KG1 (cell line): Measurements from ENCODE around the gene EXOC4.
"Not testable (repeated sequence)": the region's sequence is repeated elsewhere in the genome, so short reads cannot be mapped to it uniquely, and the experiment has no call there.

Experiments used
- DNase-seq: peaks from one replicate; lab custom pipeline; 2025; lab: John Stamatoyannopoulos, UW

EXOC4 gene

GRCh38 chr7:133252858-133253518, at the start of gene EXOC4:
Gene EXOC4 (plus strand): TSS chr7:133253078.
- peak; percentile 72 for DNase-seq

DNA sequence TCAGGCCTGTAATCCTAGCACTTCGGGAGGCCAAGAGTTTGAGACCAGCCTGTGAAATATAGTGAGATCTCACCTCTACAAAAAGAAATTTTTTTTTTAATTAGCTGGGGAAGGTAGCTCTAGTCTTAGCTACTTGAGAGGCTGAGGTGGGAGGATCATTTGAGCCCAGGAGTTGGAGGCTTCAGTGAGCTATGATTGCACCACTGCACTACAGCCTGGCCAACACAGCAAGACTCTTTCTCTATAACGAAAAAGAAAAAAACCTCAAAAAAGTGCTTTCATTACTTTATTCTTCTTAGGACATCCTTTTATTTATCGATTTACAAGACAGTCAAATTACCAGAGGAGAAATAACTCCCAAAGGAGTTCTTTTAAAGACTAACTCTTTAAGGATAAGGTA, 49.4 kb upstream of the EXOC4 start:
- no peak for DNase-seq

GRCh38 chr7:133207687-133208086, 45.2 kb upstream of the EXOC4 start:
- DNase-seq: no peak

DNA sequence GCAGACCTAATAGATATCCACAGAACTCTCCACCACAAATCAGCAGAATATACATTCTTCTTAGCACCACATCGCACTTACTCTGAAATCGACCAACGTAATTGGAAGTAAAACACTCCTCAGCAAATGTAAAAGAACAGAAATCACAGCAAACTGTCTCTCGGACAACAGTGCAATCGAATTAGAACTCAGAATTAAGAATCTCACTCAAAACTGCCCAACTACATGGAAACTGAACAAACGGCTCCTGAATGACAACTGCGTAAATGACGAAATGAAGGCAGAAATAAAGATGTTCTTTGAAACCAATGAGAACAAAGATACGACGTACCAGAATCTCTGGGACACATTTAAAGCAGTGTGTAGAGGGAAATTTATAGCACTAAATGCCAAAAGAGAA, 42.1 kb upstream of the EXOC4 start:
- not testable (repeated sequence) for DNase-seq

DNA sequence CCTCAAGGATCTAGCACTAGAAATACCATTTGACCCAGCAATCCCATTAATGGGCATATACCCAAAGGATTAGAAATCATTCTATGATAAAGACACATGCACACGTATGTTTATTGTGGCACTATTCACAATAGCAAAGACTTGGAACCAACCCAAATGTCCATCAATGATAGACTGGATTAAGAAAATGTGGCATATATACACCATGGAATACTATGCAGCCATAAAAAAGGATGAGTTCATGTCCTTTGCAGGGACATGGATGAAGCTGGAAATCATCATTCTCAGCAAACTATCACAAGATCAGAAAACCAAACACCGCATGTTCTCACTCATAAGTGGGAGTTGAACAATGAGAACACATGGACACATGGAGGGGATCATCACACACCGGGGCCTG, 39.1 kb upstream of the EXOC4 start:
- not testable (repeated sequence) for DNase-seq

GRCh38 chr7:133217773-133218172, 35.1 kb upstream of the EXOC4 start:
- DNase-seq: no peak

GRCh38 chr7:133230591-133231194, 22.2 kb upstream of the EXOC4 start:
- DNase-seq: peak; percentile 2

GRCh38 chr7:133233142-133233541, 19.7 kb upstream of the EXOC4 start:
- no peak for DNase-seq

- DNase-seq: no peak
These were observed 17.7 kb upstream of the EXOC4 start for GRCh38 chr7:133234961-133235875.

DNA sequence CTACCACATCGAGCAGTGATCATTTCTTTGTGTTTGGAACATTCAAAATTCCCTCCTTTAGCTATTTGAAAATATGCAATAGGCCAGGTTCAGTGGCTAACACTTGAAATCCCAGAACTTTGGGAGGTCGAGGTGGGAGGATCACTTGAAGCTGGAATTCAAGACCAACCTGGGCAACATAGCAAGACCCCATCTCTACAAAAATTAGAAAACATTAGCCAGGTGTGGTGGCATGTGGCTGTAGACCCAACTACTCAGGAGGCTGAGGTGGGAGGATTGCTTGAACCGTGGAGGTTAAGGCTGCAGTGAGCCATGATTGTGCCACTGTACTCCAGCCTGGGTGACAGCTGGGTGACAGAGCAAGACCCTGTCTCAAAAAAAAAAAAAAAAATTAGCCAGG, 15.3 kb upstream of the EXOC4 start:
- no peak for DNase-seq

DNA sequence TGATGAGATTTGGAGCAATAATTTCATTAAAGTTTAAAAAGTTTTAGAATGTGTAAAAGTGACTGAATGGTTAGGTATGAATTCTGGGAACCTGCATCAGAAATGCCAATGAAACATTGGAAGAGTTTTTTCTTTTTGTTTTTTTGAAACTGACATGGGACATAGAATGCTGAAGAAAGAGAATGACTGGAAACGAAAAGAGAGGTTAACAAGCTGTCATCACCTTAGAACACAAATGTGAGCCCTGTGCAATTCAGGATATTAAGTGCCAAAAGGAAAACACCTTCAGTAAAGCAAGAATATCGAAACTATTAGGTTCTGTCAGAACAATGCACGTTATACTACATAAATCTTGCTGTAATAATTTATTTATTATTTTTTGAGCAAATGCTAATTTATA, 12.6 kb upstream of the EXOC4 start:
- DNase-seq: no peak

DNA sequence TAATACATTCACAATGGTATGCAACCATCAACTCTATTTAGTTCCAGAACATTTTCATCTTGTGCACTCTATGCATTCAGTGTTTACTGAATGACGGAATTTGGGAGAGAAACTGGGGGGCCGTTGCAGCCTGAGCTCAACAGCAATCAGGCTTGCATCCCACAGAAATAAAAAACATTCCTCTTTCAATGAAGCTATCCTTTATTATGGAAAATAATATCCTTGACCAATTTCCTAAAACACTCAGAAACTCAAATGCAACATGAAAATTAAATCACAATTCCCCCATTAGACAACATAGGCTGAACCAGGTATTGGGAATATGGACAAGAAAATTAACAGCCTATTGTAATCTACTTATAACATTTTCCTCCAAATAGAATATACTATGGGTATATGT, 6.3 kb upstream of the EXOC4 start:
- no peak for DNase-seq

DNA sequence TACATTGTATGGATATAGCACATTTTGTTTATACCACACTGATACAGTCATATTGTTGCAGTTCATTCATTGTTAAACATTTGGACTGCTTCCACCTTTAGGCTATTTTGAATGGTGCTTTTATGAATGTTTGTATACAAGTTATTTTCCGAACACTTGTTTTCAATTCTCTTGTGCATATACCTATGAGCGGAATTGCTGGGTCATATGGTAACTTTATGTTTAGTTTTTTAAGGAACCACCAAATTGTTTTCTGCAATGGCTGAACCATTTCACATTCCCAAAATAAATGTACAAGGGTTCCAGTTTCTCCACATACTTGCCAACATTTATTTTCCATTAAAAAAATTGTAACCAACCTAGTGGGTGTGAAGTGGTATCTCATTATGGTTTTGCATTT, 4.0 kb upstream of the EXOC4 start:
- no peak for DNase-seq

GRCh38 chr7:133252506-133252857, 396 bp upstream of the EXOC4 start:
- no peak for DNase-seq

GRCh38 chr7:133253519-133253875, 619 bp downstream of the EXOC4 start:
- no peak for DNase-seq

GRCh38 chr7:133255486-133255885, 2.6 kb downstream of the EXOC4 start:
- DNase-seq: no peak

GRCh38 chr7:133258174-133258573, 5.3 kb downstream of the EXOC4 start:
- no peak for DNase-seq

- DNase-seq: no peak
These were observed 12.9 kb downstream of the EXOC4 start for GRCh38 chr7:133265821-133266220.

GRCh38 chr7:133268355-133268754, 15.5 kb downstream of the EXOC4 start:
- DNase-seq: no peak

DNA sequence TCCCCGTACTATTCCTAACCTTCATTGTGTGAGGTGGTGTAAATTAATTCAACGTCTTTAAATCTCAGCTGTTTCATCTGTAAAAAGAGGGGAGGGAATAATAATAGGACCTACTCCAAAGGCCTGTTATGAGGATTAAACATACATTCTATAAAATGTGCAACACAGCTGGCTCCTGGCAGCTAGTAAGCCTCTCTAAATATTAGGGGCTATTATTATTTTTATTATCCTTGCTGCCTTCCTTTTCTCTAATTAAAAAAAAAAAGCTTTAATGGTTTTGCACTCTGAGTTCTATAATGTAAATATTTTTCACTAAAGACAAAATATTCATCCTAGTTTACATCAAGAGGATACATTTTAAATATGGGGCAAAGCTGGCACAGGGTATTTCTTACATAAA, 19.5 kb downstream of the EXOC4 start:
- DNase-seq: no peak

- DNase-seq: no peak
These were observed 20.3 kb downstream of the EXOC4 start for GRCh38 chr7:133273227-133273626.

DNA sequence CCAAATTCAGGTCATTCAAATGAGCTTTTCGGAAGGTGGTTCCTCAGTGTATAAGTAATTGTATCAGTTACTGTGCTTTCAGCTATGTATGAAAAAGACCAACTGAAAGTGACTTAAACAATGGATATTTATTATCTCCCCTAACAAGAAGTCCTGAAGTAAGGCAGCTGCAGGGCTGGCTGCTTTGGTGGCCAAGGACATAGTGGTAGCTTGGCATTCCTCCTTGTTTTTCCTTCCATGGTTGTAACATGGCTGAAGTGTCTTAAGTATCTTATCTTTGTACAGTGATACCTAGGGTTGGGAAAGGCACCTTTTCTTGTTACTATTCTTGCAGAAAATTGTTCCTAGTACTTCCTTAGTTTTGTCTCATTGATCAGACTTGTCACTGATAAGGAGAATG, 21.4 kb downstream of the EXOC4 start:
- DNase-seq: no peak

DNA sequence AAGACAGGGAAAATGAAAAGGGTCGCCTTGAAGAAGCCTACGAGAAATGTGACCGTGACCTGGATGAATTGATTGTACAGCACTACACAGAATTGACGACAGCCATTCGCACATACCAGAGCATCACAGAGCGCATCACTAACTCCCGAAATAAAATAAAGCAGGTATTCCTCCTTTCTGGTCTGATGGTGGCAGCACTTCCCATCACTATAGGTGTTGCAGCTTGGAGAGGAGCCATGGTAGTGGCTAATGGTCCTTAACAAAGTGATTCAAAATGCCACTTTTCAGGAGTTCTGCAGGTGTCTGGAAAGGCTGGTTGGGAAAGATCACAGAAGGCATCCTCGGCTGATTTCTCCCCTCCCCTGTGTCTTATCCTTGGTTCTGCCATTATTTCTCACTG, 22.1 kb downstream of the EXOC4 start:
- DNase-seq: no peak
